ENCODE measurements around the gene ASPHD1. TPM values are rescaled to one million over a fixed set of nuclear protein-coding genes. Genes with fewer than 3 reads are reported as not detected.
A peak's percentile ranks its signal among the peaks of the same experiment; 100 is the strongest.
"Not testable (repeated sequence)": the region's sequence is repeated elsewhere in the genome, so short reads cannot be mapped to it uniquely, and the experiment has no call there.

ASPHD1 gene
- polyA plus RNA-seq, 4 donors, result 0.67 to 11.5 (median 3.0) TPM

DNA sequence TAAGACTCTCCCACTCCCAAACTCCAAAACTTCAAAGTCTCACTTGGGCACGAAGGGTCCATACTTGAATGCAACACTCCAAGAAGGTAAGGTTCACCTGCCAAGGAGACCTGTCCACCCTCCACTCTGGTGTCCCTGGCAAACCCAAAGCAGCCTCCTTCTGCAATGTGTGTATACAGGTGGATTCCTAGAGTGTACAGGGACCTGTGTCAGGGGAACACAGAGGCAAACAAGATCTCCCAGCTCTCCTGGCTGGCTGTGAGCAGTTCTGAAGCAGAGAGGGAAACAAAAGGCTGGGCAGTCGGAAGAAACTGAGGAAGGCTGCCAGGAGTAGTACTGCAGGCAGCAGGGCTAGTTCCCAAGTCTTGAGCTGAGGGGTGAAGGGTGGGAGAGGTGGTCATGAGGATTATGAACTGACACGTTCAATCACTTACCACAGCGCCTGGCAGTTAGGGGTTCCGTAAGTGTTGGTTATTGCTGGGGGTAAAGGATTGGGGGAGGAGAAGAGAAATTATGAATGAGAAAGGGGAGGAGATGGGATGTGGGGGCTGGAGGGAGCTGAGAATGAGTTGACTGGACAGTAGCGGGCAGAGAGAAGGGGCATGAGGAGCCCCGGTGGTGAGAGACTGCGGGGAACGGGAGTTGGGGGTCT, 24.9 kb downstream of the ASPHD1 start:
- Histone ChIP-seq H3K4me1 (ENCODE audit: control insufficient read depth in 3 of 3, insufficient read depth in 2 of 3, low read depth in 1 of 3, low read length in 2 of 3) (peaks cover 0 to 15% (median 3%) of the 10 kb centered on the region in 3 donors), H3K9me3 (ENCODE audit: control insufficient read depth in 2 of 2, insufficient read depth in 1 of 2, low read depth in 1 of 2, low read length in 1 of 2) (no peaks in the 10 kb centered on the region), H3K4me3 (ENCODE audit: low read depth in 1 of 3, low read length in 3 of 3) (peak overlapping the region; percentile 64 to 93 (median 90)), H3K27me3 (ENCODE audit: control insufficient read depth in 3 of 3, insufficient read depth in 3 of 3, low read length in 3 of 3) (no peaks in the 10 kb centered on the region), H3K27ac (ENCODE audit: low read depth in 1 of 3, low read length in 2 of 3) (peak overlapping the region in 1 of 3 donors; percentile 14), H3K36me3 (ENCODE audit: control insufficient read depth in 3 of 3, insufficient read depth in 2 of 3, low read depth in 1 of 3, low read length in 3 of 3) (peaks cover 0 to 21% (median 17%) of the 10 kb centered on the region in 3 donors)
- WGBS, 3 donors, result 4 to 7% (median 4%) methylated on average over 9 of the region's 9 CpGs
- DNase-seq, result peak; percentile 17 to 29
- no peak for FAIRE-seq

GRCh38 chr16:29925781-29926710, 25.8 kb downstream of the ASPHD1 start, which contains the start of gene KCTD13:
TSS of gene KCTD13 (minus strand) at chr16:29926226. CDS start at chr16:29926033, 193 bp downstream.
- Histone ChIP-seq H3K9me3 (ENCODE audit: control insufficient read depth in 2 of 2, insufficient read depth in 1 of 2, low read depth in 1 of 2, low read length in 1 of 2) (no peaks in the 10 kb centered on the region), H3K36me3 (ENCODE audit: control insufficient read depth in 3 of 3, insufficient read depth in 2 of 3, low read depth in 1 of 3, low read length in 3 of 3) (peaks cover 0 to 21% (median 16%) of the 10 kb centered on the region in 3 donors), H3K27ac (ENCODE audit: low read depth in 1 of 3, low read length in 2 of 3) (peak within 1 kb of the TSS; percentile 65 to 88 (median 72)), H3K4me1 (ENCODE audit: control insufficient read depth in 3 of 3, insufficient read depth in 2 of 3, low read depth in 1 of 3, low read length in 2 of 3) (peaks cover 0 to 15% (median 3%) of the 10 kb centered on the region in 3 donors), H3K27me3 (ENCODE audit: control insufficient read depth in 3 of 3, insufficient read depth in 3 of 3, low read length in 3 of 3) (no peaks in the 10 kb centered on the region), H3K4me3 (ENCODE audit: low read depth in 1 of 3, low read length in 3 of 3) (peak within 1 kb of the TSS; percentile 64 to 93 (median 90))
- peak; percentile 83 to 93 for DNase-seq
- WGBS, 3 donors, result 0 to 1% (median 0%) methylated on average over 66 to 89 of the region's 89 CpGs
- FAIRE-seq, result no peak

DNA sequence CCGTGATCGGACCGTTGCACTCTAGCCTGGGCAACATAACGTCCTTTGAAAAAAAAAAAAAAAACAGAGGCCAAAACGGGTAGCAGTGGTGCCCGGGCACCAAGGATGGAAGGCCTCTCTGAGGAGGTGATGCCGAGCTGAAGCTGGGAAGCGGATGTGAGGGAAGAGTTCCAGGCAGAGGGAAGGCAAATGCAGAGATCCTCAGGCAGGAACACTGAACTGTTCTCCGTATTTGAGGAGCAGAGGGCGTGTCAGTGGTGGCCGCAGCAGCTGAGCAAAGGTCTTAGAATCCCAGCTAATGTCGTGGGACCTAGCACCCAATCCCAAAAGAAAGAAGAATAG, 26.4 kb downstream of the ASPHD1 start:
- FAIRE-seq (no peak), DNase-seq (peak; percentile 62 to 75)
- WGBS, 3 donors, result 6 to 8% (median 8%) methylated on average over 12 of the region's 12 CpGs
- H3K9me3 ChIP-seq (ENCODE audit: control insufficient read depth in 2 of 2, insufficient read depth in 1 of 2, low read depth in 1 of 2, low read length in 1 of 2), result no peaks in the 10 kb centered on the region
- H3K27ac ChIP-seq (ENCODE audit: low read depth in 1 of 3, low read length in 2 of 3), result peak overlapping the region; percentile 65 to 88 (median 72)
- no peaks in the 10 kb centered on the region for H3K27me3 ChIP-seq (ENCODE audit: control insufficient read depth in 3 of 3, insufficient read depth in 3 of 3, low read length in 3 of 3)
- peak overlapping the region; percentile 32 to 90 (median 64) for H3K4me3 ChIP-seq (ENCODE audit: low read depth in 1 of 3, low read length in 3 of 3)
- peaks cover 0 to 15% (median 3%) of the 10 kb centered on the region in 3 donors for H3K4me1 ChIP-seq (ENCODE audit: control insufficient read depth in 3 of 3, insufficient read depth in 2 of 3, low read depth in 1 of 3, low read length in 2 of 3)
- H3K36me3 ChIP-seq (ENCODE audit: control insufficient read depth in 3 of 3, insufficient read depth in 2 of 3, low read depth in 1 of 3, low read length in 3 of 3), result peaks cover 0 to 15% (median 13%) of the 10 kb centered on the region in 3 donors

- Histone ChIP-seq H3K27ac (ENCODE audit: low read depth in 1 of 3, low read length in 2 of 3) (peak overlapping the region in 2 of 3 donors; percentile 72 to 88), H3K4me3 (ENCODE audit: low read depth in 1 of 3, low read length in 3 of 3) (peak overlapping the region in 2 of 3 donors; percentile 64 to 90), H3K36me3 (ENCODE audit: control insufficient read depth in 3 of 3, insufficient read depth in 2 of 3, low read depth in 1 of 3, low read length in 3 of 3) (peaks cover 0 to 14% (median 9%) of the 10 kb centered on the region in 3 donors), H3K9me3 (ENCODE audit: control insufficient read depth in 2 of 2, insufficient read depth in 1 of 2, low read depth in 1 of 2, low read length in 1 of 2) (no peaks in the 10 kb centered on the region), H3K27me3 (ENCODE audit: control insufficient read depth in 3 of 3, insufficient read depth in 3 of 3, low read length in 3 of 3) (no peaks in the 10 kb centered on the region), H3K4me1 (ENCODE audit: control insufficient read depth in 3 of 3, insufficient read depth in 2 of 3, low read depth in 1 of 3, low read length in 2 of 3) (peaks cover 0 to 15% (median 3%) of the 10 kb centered on the region in 3 donors)
- FAIRE-seq, result no peak
- peak in 1 of 2 donors; percentile 29 for DNase-seq
- 42 to 61% (median 45%) methylated on average over 12 of the region's 12 CpGs for WGBS, 3 donors
These were observed 27.0 kb downstream of the ASPHD1 start for GRCh38 chr16:29927070-29927905.

GRCh38 chr16:29931750-29932149, 31.5 kb downstream of the ASPHD1 start:
- H3K4me3 ChIP-seq (ENCODE audit: low read depth in 1 of 3, low read length in 3 of 3); H3K27me3 ChIP-seq (ENCODE audit: control insufficient read depth in 3 of 3, insufficient read depth in 3 of 3, low read length in 3 of 3); H3K9me3 ChIP-seq (ENCODE audit: control insufficient read depth in 2 of 2, insufficient read depth in 1 of 2, low read depth in 1 of 2, low read length in 1 of 2); H3K36me3 ChIP-seq (ENCODE audit: control insufficient read depth in 3 of 3, insufficient read depth in 2 of 3, low read depth in 1 of 3, low read length in 3 of 3); FAIRE-seq; H3K27ac ChIP-seq (ENCODE audit: low read depth in 1 of 3, low read length in 2 of 3); H3K4me1 ChIP-seq (ENCODE audit: control insufficient read depth in 3 of 3, insufficient read depth in 2 of 3, low read depth in 1 of 3, low read length in 2 of 3); DNase-seq: not testable (repeated sequence)
- WGBS, 3 donors, result 85 to 92% (median 88%) methylated on average over 2 of the region's 2 CpGs

DNA sequence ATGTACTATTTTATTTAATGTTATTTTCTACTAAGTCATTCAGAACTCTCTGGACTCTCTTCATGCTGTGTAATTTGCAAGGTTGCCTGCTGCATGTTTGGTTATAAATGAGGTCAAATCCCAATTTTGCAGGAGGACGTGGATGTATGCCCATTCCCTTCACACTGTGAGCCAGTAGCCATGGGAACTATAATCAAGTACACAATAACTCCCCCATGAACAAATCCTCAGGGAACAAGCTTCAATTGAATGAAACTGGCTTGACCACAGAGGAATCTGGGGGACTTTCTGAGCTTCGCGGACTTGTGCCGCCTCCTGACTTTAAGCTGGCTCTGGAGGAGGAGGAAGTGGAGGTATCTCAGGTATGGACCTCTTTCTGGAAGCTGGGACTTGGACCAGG, 40.4 kb downstream of the ASPHD1 start:
- Histone ChIP-seq H3K27ac (ENCODE audit: low read depth in 1 of 3, low read length in 2 of 3) (no peak overlapping the region), H3K4me1 (ENCODE audit: control insufficient read depth in 3 of 3, insufficient read depth in 2 of 3, low read depth in 1 of 3, low read length in 2 of 3) (peaks cover 0 to 31% (median 0%) of the 10 kb centered on the region in 3 donors), H3K4me3 (ENCODE audit: low read depth in 1 of 3, low read length in 3 of 3) (no peak overlapping the region), H3K36me3 (ENCODE audit: control insufficient read depth in 3 of 3, insufficient read depth in 2 of 3, low read depth in 1 of 3, low read length in 3 of 3) (no peaks in the 10 kb centered on the region), H3K9me3 (ENCODE audit: control insufficient read depth in 2 of 2, insufficient read depth in 1 of 2, low read depth in 1 of 2, low read length in 1 of 2) (peaks cover 0 to 15% of the 10 kb centered on the region in 2 donors), H3K27me3 (ENCODE audit: control insufficient read depth in 3 of 3, insufficient read depth in 3 of 3, low read length in 3 of 3) (no peaks in the 10 kb centered on the region)
- FAIRE-seq (no peak), DNase-seq (no peak)
- WGBS, 3 donors, result 78 to 91% (median 90%) methylated on average over 4 of the region's 4 CpGs

- H3K4me1 ChIP-seq (ENCODE audit: control insufficient read depth in 3 of 3, insufficient read depth in 2 of 3, low read depth in 1 of 3, low read length in 2 of 3), result peaks cover 0 to 31% (median 0%) of the 10 kb centered on the region in 3 donors
- 16 to 39% (median 38%) methylated on average over 11 of the region's 11 CpGs for WGBS, 3 donors
- H3K4me3 ChIP-seq (ENCODE audit: low read depth in 1 of 3, low read length in 3 of 3), result no peak overlapping the region
- no peaks in the 10 kb centered on the region for H3K36me3 ChIP-seq (ENCODE audit: control insufficient read depth in 3 of 3, insufficient read depth in 2 of 3, low read depth in 1 of 3, low read length in 3 of 3)
- FAIRE-seq, result no peak
- H3K9me3 ChIP-seq (ENCODE audit: control insufficient read depth in 2 of 2, insufficient read depth in 1 of 2, low read depth in 1 of 2, low read length in 1 of 2), result peaks cover 0 to 15% of the 10 kb centered on the region in 2 donors
- no peaks in the 10 kb centered on the region for H3K27me3 ChIP-seq (ENCODE audit: control insufficient read depth in 3 of 3, insufficient read depth in 3 of 3, low read length in 3 of 3)
- DNase-seq, result peak; percentile 95 to 97
- peak overlapping the region; percentile 66 to 83 (median 76) for H3K27ac ChIP-seq (ENCODE audit: low read depth in 1 of 3, low read length in 2 of 3)
These were observed 43.8 kb downstream of the ASPHD1 start for GRCh38 chr16:29943846-29944799.
